Measurements from ENCODE around the gene ANO4. TPM values are rescaled to one million over a fixed set of nuclear protein-coding genes. Genes with fewer than 3 reads are reported as not detected.

Gene ANO4
- total RNA-seq, 3 donors from 2014 or later (not counting 1 experiment from before 2014, with no cell fraction given): not detected

DNA sequence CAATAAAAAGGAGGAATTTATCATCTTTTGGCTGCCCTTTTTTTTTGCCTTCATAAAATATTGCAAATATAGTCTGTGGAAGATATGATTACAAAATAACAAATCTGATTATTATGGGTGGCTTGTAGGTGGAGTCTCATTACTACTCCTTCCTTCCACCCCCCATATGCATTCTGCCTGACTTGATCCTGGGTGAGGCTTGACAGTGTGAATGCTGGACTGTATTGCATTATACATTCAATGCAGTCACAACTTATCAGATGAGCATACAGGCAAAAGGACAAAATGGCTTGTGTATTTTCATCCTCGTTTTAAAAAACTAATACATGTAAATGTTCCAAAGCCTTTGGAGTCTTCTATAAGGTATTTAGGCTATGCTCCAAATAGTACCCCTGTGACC is 186.3 kb downstream of the ANO4 start:
- Mint-ChIP-seq H3K9me3 (peaks cover 8 to 12% of the 10 kb centered on the region in 2 donors), H3K36me3 (no peaks in the 10 kb centered on the region), H3K4me1 (no peaks in the 10 kb centered on the region), H3K27me3 (ENCODE audit: low read depth in 2 of 2) (no peaks in the 10 kb centered on the region), H3K4me3 (no peak overlapping the region), H3K27ac (no peak overlapping the region)
- intact Hi-C loops (cut with micrococcal nuclease): no loop called here
- no peaks in the 10 kb centered on the region for H3K36me3 ChIP-seq (ENCODE audit: control insufficient read depth, insufficient read depth, low read length)
- no peak overlapping the region for H3K4me3 ChIP-seq (ENCODE audit: low read length)
- H3K4me1 ChIP-seq (ENCODE audit: control insufficient read depth, insufficient read depth, low read length): no peaks in the 10 kb centered on the region
- ATAC-seq (no peak), DNase-seq (no peak)
- H3K9me3 ChIP-seq (ENCODE audit: control insufficient read depth, insufficient read depth, low read length): no peaks in the 10 kb centered on the region
- H3K27ac ChIP-seq (ENCODE audit: low read length): no peak overlapping the region
- WGBS (ENCODE audit: insufficient coverage): 67% methylated on average over 1 of the region's 1 CpG
- TF ChIP-seq, protein P1, sequence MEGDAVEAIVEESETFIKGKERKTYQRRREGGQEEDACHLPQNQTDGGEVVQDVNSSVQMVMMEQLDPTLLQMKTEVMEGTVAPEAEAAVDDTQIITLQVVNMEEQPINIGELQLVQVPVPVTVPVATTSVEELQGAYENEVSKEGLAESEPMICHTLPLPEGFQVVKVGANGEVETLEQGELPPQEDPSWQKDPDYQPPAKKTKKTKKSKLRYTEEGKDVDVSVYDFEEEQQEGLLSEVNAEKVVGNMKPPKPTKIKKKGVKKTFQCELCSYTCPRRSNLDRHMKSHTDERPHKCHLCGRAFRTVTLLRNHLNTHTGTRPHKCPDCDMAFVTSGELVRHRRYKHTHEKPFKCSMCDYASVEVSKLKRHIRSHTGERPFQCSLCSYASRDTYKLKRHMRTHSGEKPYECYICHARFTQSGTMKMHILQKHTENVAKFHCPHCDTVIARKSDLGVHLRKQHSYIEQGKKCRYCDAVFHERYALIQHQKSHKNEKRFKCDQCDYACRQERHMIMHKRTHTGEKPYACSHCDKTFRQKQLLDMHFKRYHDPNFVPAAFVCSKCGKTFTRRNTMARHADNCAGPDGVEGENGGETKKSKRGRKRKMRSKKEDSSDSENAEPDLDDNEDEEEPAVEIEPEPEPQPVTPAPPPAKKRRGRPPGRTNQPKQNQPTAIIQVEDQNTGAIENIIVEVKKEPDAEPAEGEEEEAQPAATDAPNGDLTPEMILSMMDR (IDR thresholded peaks at IDR 0.05): no peak
- H3K27me3 ChIP-seq (ENCODE audit: control insufficient read depth, insufficient read depth, low read length): no peaks in the 10 kb centered on the region

DNA sequence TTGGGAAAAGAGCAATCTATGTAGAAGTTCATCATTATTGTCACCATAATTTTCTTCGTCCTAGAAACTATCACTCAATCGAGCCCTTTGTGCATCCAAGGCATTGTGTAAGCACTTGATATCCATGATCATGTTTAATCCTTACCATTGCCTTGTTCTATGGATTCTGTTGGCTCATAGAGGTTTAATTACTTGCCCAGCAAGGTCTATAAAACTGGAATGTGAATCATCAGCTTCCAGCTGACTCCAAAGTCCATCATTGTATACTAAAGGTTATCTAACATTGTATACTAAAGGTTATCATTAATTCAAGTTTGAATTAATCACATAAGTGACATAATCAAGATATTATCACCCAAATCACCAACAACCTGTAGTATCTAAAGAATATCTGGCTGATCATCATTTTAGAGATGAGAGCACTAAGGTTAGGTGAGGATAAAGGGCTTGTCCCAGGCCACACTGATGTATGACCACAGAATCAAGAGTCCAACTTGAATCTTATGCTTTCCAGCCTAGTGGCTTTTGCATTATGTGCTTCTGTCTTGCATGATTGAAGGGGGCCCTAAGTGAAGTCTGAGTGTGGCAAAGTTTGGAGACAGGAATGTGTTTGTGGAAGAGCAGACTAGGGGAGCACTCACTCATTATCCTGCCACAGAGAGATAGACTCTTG is 188.1 kb downstream of the ANO4 start:
- Histone ChIP-seq H3K4me1 (ENCODE audit: control insufficient read depth, insufficient read depth, low read length) (no peaks in the 10 kb centered on the region), H3K4me3 (ENCODE audit: low read length) (no peak overlapping the region), H3K36me3 (ENCODE audit: control insufficient read depth, insufficient read depth, low read length) (no peaks in the 10 kb centered on the region), H3K27ac (ENCODE audit: low read length) (no peak overlapping the region), H3K9me3 (ENCODE audit: control insufficient read depth, insufficient read depth, low read length) (no peaks in the 10 kb centered on the region), H3K27me3 (ENCODE audit: control insufficient read depth, insufficient read depth, low read length) (no peaks in the 10 kb centered on the region)
- intact Hi-C loops (cut with micrococcal nuclease): no loop called here
- DNase-seq (no peak), ATAC-seq (no peak)
- no peaks in the 10 kb centered on the region for H3K36me3 Mint-ChIP-seq
- TF ChIP-seq, protein P1 (IDR thresholded peaks at IDR 0.05): no peak
- H3K4me3 Mint-ChIP-seq: no peak overlapping the region
- H3K27me3 Mint-ChIP-seq (ENCODE audit: low read depth in 2 of 2): no peaks in the 10 kb centered on the region
- 94% methylated on average over 2 of the region's 2 CpGs for WGBS (ENCODE audit: insufficient coverage)
- H3K27ac Mint-ChIP-seq: no peak overlapping the region
- H3K4me1 Mint-ChIP-seq: no peaks in the 10 kb centered on the region
- peaks cover 6 to 12% of the 10 kb centered on the region in 2 donors for H3K9me3 Mint-ChIP-seq

DNA sequence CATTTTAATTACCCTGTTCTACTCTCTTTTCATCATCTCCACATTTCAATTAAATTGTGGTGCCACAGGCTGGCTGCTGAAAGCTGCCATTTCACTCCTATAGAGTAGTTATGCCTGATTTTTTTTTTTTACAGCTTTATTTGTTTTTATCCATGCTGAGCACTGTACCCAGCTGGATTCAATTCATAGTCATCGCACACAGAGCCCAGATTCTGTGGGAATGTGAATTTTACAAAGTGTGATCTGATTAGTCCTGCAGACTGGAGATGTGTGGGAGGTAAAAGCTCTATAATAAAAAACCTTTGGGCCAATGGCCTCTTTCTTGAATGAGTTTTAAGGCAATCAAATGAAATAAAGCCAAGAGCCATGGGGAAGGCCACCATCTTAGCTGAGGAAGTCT is 190.2 kb downstream of the ANO4 start:
- no peaks in the 10 kb centered on the region for H3K27me3 Mint-ChIP-seq (ENCODE audit: low read depth in 2 of 2)
- TF ChIP-seq, protein P1 (IDR thresholded peaks at IDR 0.05): no peak
- no peaks in the 10 kb centered on the region for H3K27me3 ChIP-seq (ENCODE audit: control insufficient read depth, insufficient read depth, low read length)
- no peaks in the 10 kb centered on the region for H3K9me3 ChIP-seq (ENCODE audit: control insufficient read depth, insufficient read depth, low read length)
- no peak overlapping the region for H3K27ac ChIP-seq (ENCODE audit: low read length)
- H3K4me1 Mint-ChIP-seq: no peaks in the 10 kb centered on the region
- H3K4me3 ChIP-seq (ENCODE audit: low read length): no peak overlapping the region
- no peak overlapping the region for H3K27ac Mint-ChIP-seq
- 95% methylated on average over 1 of the region's 1 CpG for WGBS (ENCODE audit: insufficient coverage)
- ATAC-seq (no peak), DNase-seq (no peak)
- no peaks in the 10 kb centered on the region for H3K36me3 Mint-ChIP-seq
- no peaks in the 10 kb centered on the region for H3K4me1 ChIP-seq (ENCODE audit: control insufficient read depth, insufficient read depth, low read length)
- no peak overlapping the region for H3K4me3 Mint-ChIP-seq
- no peaks in the 10 kb centered on the region for H3K36me3 ChIP-seq (ENCODE audit: control insufficient read depth, insufficient read depth, low read length)
- H3K9me3 Mint-ChIP-seq: no peaks in the 10 kb centered on the region
- intact Hi-C loops (cut with micrococcal nuclease): no loop called here

All from natural killer cell (primary cell).